KMS-11 (cell line): Measurements from ENCODE around the gene GNAQ.

ENCODE experiments used
- H2AFZ ChIP-seq: fragments of 200-600 bp; sonication (generic); 2 replicates; pipeline ENCODE4 v1.6.1; 2016; ENCODE audit warnings: antibody characterized with exemption, mixed run types, low read depth
- H3K27ac ChIP-seq: fragments of 200-600 bp; sonication (generic); 2 replicates; pipeline ENCODE4 v1.6.1; 2016; ENCODE audit warnings: mild to moderate bottlenecking, mixed run types
- H3K27me3 ChIP-seq: fragments of 200-600 bp; sonication (generic); 2 replicates; pipeline ENCODE4 v1.6.1; 2017; ENCODE audit warnings: mild to moderate bottlenecking, low read depth, mixed run types, moderate library complexity; ENCODE audit not compliant: insufficient read depth
- H3K36me3 ChIP-seq: fragments of 200-600 bp; sonication (generic); 2 replicates; pipeline ENCODE4 v1.6.1; 2017; ENCODE audit warnings: mild to moderate bottlenecking, mixed run types; ENCODE audit not compliant: insufficient read depth
- H3K4me1 ChIP-seq: fragments of 200-600 bp; sonication (generic); 2 replicates; pipeline ENCODE4 v1.6.1; 2016; ENCODE audit warnings: mild to moderate bottlenecking, low read depth, mixed run types; ENCODE audit not compliant: poor library complexity, severe bottlenecking
- H3K4me2 ChIP-seq: fragments of 200-600 bp; sonication (generic); 2 replicates; pipeline ENCODE4 v1.7.0; 2016; ENCODE audit warnings: mild to moderate bottlenecking, mixed run types
- H3K4me3 ChIP-seq: fragments of 200-600 bp; sonication (generic); IDR thresholded peaks from 2 replicates; pipeline ENCODE4 v1.6.1; 2017; ENCODE audit warnings: low read depth, low read length, mixed read lengths; ENCODE audit not compliant: insufficient read depth
- H3K79me2 ChIP-seq: fragments of 200-600 bp; sonication (generic); 2 replicates; pipeline ENCODE4 v1.6.1; 2016; ENCODE audit warnings: low read depth, mixed run types; ENCODE audit not compliant: insufficient read depth
- H3K9ac ChIP-seq: fragments of 200-600 bp; sonication (generic); 2 replicates; pipeline ENCODE4 v1.6.1; 2016; ENCODE audit warnings: mild to moderate bottlenecking, mixed run types
- H4K20me1 ChIP-seq: fragments of 200-600 bp; sonication (generic); 2 replicates; pipeline ENCODE4 v1.6.1; 2016; ENCODE audit warnings: mild to moderate bottlenecking, mixed run types; ENCODE audit not compliant: insufficient read depth
- CTCF ChIP-seq: fragments of 200-600 bp; sonication (generic); conservative IDR thresholded peaks from 2 replicates; pipeline ENCODE4 v1.6.1; 2017; ENCODE audit warnings: low read depth, mild to moderate bottlenecking, antibody characterized with exemption, low read length, moderate library complexity, mixed read lengths

GNAQ gene

GRCh38 chr9:77892955-77893514 lies 138.6 kb downstream of the GNAQ start:
- H3K4me3 ChIP-seq, result no peak overlapping the region
- no peak for TF ChIP-seq CTCF
- peak overlapping the region; percentile 98 for H3K27ac ChIP-seq
- H3K4me2 ChIP-seq, result peak overlapping the region; percentile 84
- H3K79me2 ChIP-seq, result no peaks in the 10 kb centered on the region
- H3K36me3 ChIP-seq, result no peaks in the 10 kb centered on the region
- peaks cover 48% of the 10 kb centered on the region for H3K4me1 ChIP-seq
- H4K20me1 ChIP-seq, result no peaks in the 10 kb centered on the region
- no peak overlapping the region for H2AFZ ChIP-seq
- H3K27me3 ChIP-seq, result no peaks in the 10 kb centered on the region
- H3K9ac ChIP-seq, result no peak overlapping the region; the same call in 1 of the 2 replicates

GRCh38 chr9:77892171-77892570 lies 139.4 kb downstream of the GNAQ start:
- Histone ChIP-seq H2AFZ (peak overlapping the region; percentile 39), H3K9ac (peak overlapping the region; percentile 51; the same call in 1 of the 2 replicates), H3K36me3 (no peaks in the 10 kb centered on the region), H3K27me3 (no peaks in the 10 kb centered on the region), H3K79me2 (no peaks in the 10 kb centered on the region), H3K4me1 (peaks cover 43% of the 10 kb centered on the region), H4K20me1 (no peaks in the 10 kb centered on the region), H3K4me3 (no peak overlapping the region), H3K27ac (peak overlapping the region; percentile 98), H3K4me2 (peak overlapping the region; percentile 84)
- TF ChIP-seq CTCF, result no peak

- peak overlapping the region; percentile 98 for H3K27ac ChIP-seq
- H3K4me2 ChIP-seq, result peak overlapping the region; percentile 84
These were observed 140.3 kb downstream of the GNAQ start for GRCh38 chr9:77891128-77891800.

GRCh38 chr9:77887662-77888061 lies 143.9 kb downstream of the GNAQ start:
- Histone ChIP-seq H3K27ac (no peak overlapping the region), H3K4me1 (peaks cover 27% of the 10 kb centered on the region), H3K9ac (no peak overlapping the region), H2AFZ (no peak overlapping the region), H3K79me2 (no peaks in the 10 kb centered on the region), H3K4me3 (no peak overlapping the region), H3K36me3 (no peaks in the 10 kb centered on the region), H4K20me1 (no peaks in the 10 kb centered on the region), H3K4me2 (no peak overlapping the region), H3K27me3 (no peaks in the 10 kb centered on the region)
- no peak for TF ChIP-seq CTCF

More at GRCh38 chr9:77891128-77891800, 140.3 kb downstream of the GNAQ start:
- Histone ChIP-seq H3K4me1 (peaks cover 41% of the 10 kb centered on the region), H4K20me1 (no peaks in the 10 kb centered on the region), H3K27me3 (no peaks in the 10 kb centered on the region), H3K4me3 (no peak overlapping the region), H3K9ac (peak overlapping the region; percentile 51; the same call in 1 of the 2 replicates), H3K79me2 (no peaks in the 10 kb centered on the region), H3K36me3 (no peaks in the 10 kb centered on the region), H2AFZ (peak overlapping the region; percentile 39)
- TF ChIP-seq CTCF, result no peak
